Stomach (tissue), 9 donors: ENCODE data around the gene RHEBL1. TPM values are rescaled to one million over a fixed set of nuclear protein-coding genes. Genes with fewer than 3 reads are reported as not detected.
"Not testable (repeated sequence)": the region's sequence is repeated elsewhere in the genome, so short reads cannot be mapped to it uniquely, and the experiment has no call there.

Experiments used
- DNase-seq, 2 donors: peaks; one replicate each; pipeline versions ENCODE4 v3.0.0 to v3.0.0-alpha.2; 2013 to 2019
- H3K27ac ChIP-seq, 5 donors: fragments of 200-600 bp in 4 of 5; sonication (generic) in 4 of 5; one replicate each; pipeline ENCODE4 v1.5.1; 2013 to 2019; ENCODE audit warnings: mild to moderate bottlenecking in 1 of 5, moderate library complexity in 1 of 5
- H3K27me3 ChIP-seq, 3 donors: fragments of 200-600 bp; sonication (generic); one replicate each; pipeline ENCODE4 v1.5.1; 2017 to 2019; ENCODE audit warnings: mixed run types in 1 of 3
- H3K36me3 ChIP-seq, 4 donors: fragments of 200-600 bp; sonication (generic); 1 replicate in 3 of 4; 2 replicates in 1 of 4; pipeline ENCODE4 v1.5.1; 2016 to 2019
- H3K4me1 ChIP-seq, 4 donors: fragments of 200-600 bp; sonication (generic); one replicate each; pipeline ENCODE4 v1.5.1; 2016 to 2019
- H3K4me3 ChIP-seq, 4 donors: fragments of 200-600 bp; sonication (generic) in 3 of 4; one replicate each; pipeline ENCODE4 v1.5.1; 2016 to 2019; ENCODE audit warnings: mild to moderate bottlenecking in 1 of 4
- H3K9me3 ChIP-seq, 4 donors: fragments of 200-600 bp; sonication (generic); one replicate each; pipeline ENCODE4 v1.5.1; 2016 to 2019
- EP300 ChIP-seq: sonication (generic); formaldehyde crosslinking; IDR thresholded peaks from one replicate; pipeline ENCODE4 v1.6.1; 2017; ENCODE audit warnings: antibody characterized with exemption
- POLR2A ChIP-seq, 4 donors: fragments of 450-650 bp; IDR thresholded peaks; one replicate each; pipeline ENCODE4 v1.6.1; 2016; ENCODE audit warnings: antibody characterized with exemption in 4 of 4, control low read depth in 2 of 4, mild to moderate bottlenecking in 1 of 4, moderate library complexity in 1 of 4
- POLR2AphosphoS5 ChIP-seq, 3 donors: sonication (generic); formaldehyde crosslinking; IDR thresholded peaks; one replicate each; pipeline ENCODE4 v1.6.1; 2016; ENCODE audit warnings: antibody characterized with exemption in 3 of 3
- WGBS, 5 donors: extraction: QIAGEN DNeasy Blood & Tissue Kit in 3 of 5; methylation state at CpG; one replicate each; pipeline versions ENCODE4 v1.1.5 to v1.1.7; 2013 to 2018; 5-methylcytosine and 5-hydroxymethylcytosine counted together
- intact Hi-C: fragments of 100-400 bp; cut with DNase I; formaldehyde crosslinking; loops from one replicate; pipeline ENCODE4 v1.15.1; 2023; ENCODE audit warnings: low total_unique reads
- polyA plus RNA-seq, 3 donors: library from polyadenylated mRNA; stranded (reverse); fragments of 200-250 nt; gene quantifications; one replicate each; pipeline ENCODE4 v1.2.3, GENCODE V29; 2013
- total RNA-seq, 5 donors: library from RNA; depleted of rRNA; stranded (reverse); fragments of >200 nt; gene quantifications; one replicate each; pipeline versions ENCODE4 v1.1.0 to v1.2.3, GENCODE V29; 2014 to 2016
- TF ChIP-seq, protein P1 (sequence below), 7 experiments: fragments of 450-650 bp in 4 of 7; fragments of 200-600 bp in 3 of 7; sonication (generic) in 3 of 7; IDR thresholded peaks; one replicate each; pipeline ENCODE4 v1.5.1; 2016 to 2019; ENCODE audit warnings: antibody characterized with exemption in 7 of 7, control low read depth in 2 of 7, mild to moderate bottlenecking in 1 of 7
- donor health status: healthy with polysubstance abuse.
- donor health status: Bipolar disorder and iron deficiency.
- donor health status: healthy.

Gene RHEBL1
- total and polyA plus RNA-seq, 8 donors = 0.75 to 1.0 TPM; not detected in 6

DNA sequence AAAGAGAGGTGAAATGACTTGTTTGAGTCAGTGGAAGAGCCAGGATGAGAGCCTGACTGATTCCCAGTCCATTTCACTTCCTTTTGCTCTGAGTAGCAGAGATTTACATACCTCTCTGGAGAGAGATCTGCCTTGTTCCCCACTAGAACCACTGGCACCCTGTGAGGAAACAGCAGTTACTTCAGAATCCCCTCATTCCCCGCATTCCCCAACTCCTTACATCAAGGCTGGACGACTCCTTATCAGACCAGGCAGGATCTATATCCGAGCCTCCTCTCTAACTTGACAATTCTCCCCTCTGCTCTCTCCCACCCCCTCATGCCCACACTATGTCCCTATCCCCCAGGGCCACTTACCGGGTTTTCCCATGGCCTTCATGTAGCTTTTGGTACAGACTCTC is 3.7 kb downstream of the RHEBL1 start:
- H3K27ac ChIP-seq = no peak overlapping the region
- H3K4me1 ChIP-seq = peaks cover 16 to 35% (median 27%) of the 10 kb centered on the region in 4 donors
- DNase-seq = no peak
- no peaks in the 10 kb centered on the region for H3K36me3 ChIP-seq
- H3K4me3 ChIP-seq = no peak overlapping the region
- intact Hi-C loops = loop anchor here (10.0 kb wide), 1 partner anchor 59 kb away; no protein-coding TSS in a partner anchor
- WGBS, 5 donors = 65 to 76% (median 67%) methylated on average over 4 of the region's 4 CpGs
- TF ChIP-seq, protein P1, sequence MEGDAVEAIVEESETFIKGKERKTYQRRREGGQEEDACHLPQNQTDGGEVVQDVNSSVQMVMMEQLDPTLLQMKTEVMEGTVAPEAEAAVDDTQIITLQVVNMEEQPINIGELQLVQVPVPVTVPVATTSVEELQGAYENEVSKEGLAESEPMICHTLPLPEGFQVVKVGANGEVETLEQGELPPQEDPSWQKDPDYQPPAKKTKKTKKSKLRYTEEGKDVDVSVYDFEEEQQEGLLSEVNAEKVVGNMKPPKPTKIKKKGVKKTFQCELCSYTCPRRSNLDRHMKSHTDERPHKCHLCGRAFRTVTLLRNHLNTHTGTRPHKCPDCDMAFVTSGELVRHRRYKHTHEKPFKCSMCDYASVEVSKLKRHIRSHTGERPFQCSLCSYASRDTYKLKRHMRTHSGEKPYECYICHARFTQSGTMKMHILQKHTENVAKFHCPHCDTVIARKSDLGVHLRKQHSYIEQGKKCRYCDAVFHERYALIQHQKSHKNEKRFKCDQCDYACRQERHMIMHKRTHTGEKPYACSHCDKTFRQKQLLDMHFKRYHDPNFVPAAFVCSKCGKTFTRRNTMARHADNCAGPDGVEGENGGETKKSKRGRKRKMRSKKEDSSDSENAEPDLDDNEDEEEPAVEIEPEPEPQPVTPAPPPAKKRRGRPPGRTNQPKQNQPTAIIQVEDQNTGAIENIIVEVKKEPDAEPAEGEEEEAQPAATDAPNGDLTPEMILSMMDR (IDR thresholded peaks at IDR 0.05) = no peak
- no peak for TF ChIP-seq POLR2A (IDR thresholded peaks at IDR 0.05)
- no peak for TF ChIP-seq EP300
- TF ChIP-seq POLR2AphosphoS5 (IDR thresholded peaks at IDR 0.05) = no peak
- no peaks in the 10 kb centered on the region for H3K9me3 ChIP-seq
- H3K27me3 ChIP-seq = no peaks in the 10 kb centered on the region

DNA sequence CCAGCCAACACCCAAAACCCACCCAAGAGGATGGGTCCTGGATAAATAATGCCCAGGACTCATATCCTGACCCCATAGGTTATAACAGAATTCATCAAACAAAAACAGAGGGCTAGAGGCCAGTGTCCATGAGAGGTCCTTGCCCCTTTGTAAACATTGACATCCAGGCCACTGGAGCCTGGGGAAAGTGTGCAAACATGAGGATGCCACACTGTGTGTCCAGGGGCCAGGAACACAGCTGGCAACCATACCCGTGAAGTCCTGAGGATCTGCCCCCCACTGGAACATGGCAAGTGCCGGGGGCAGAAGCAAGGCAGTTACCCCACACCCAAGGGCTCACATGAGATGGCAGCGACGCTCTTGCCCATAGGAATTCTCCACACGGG is 5.0 kb downstream of the RHEBL1 start:
- Histone ChIP-seq H3K4me1 (peaks cover 11 to 28% (median 19%) of the 10 kb centered on the region in 4 donors), H3K9me3 (no peaks in the 10 kb centered on the region), H3K4me3 (no peak overlapping the region), H3K27ac (no peak overlapping the region), H3K27me3 (no peaks in the 10 kb centered on the region), H3K36me3 (no peaks in the 10 kb centered on the region)
- TF ChIP-seq POLR2AphosphoS5 (IDR thresholded peaks at IDR 0.05) (no peak), EP300 (no peak), POLR2A (IDR thresholded peaks at IDR 0.05) (no peak)
- TF ChIP-seq, protein P1 (IDR thresholded peaks at IDR 0.05) = no peak
- DNase-seq = no peak
- WGBS, 5 donors = 92 to 100% (median 94%) methylated on average over 3 to 5 of the region's 5 CpGs
- intact Hi-C loops = loop anchor here (10.0 kb wide), 1 partner anchor 60 kb away; no protein-coding TSS in a partner anchor

DNA sequence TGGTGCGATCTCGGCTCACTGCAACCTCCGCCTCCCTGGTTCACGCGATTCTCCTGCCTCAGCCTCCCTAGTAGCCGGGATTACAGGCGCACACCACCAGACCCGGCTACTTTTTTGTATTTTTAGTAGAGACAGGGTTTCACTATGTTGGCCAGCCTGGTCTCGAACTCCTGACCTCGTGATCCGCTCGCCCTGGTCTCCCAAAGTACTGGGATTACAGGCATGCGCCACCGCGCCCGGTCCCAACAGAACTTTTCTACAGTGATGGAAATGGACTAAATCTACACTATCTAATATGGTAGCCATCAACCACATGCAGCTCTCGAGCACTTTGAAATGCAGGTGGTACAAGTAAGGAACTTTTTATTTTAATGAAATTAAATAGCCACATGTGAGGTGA is 7.9 kb downstream of the RHEBL1 start:
- 90 to 94% (median 92%) methylated on average over 17 of the region's 17 CpGs for WGBS, 5 donors
- not testable (repeated sequence) for H3K4me3 ChIP-seq, H3K9me3 ChIP-seq, DNase-seq, H3K36me3 ChIP-seq, H3K27ac ChIP-seq, H3K27me3 ChIP-seq
- peaks cover 27 to 43% (median 34%) of the 10 kb centered on the region in 4 donors for H3K4me1 ChIP-seq
- intact Hi-C loops = loop anchor here (10.0 kb wide), 1 partner anchor 63 kb away; no protein-coding TSS in a partner anchor

DNA sequence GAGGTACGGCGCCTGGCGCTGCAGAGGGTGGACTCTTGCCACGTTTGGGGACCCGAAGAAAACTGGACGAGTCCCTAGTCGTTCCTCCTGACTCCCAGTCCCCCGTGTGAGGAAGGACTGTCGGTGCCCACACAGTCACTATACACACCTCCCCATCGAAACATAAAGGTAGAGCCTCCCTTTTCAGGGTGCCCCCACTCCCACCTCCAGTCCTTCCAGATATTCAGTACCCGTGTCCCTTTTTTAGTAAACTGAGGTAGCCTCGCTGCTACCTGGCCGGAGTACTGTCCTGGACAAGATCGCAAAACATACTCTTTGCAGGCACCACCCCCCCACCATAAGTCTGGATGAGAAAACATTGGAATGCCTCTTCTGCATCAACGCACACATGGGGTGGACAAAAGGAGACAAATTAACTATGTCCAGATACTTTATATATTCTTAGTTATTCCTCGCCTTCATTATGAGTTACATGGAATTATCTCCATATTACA is 8.6 kb downstream of the RHEBL1 start:
- Histone ChIP-seq H3K27me3 (no peaks in the 10 kb centered on the region), H3K4me3 (peak overlapping the region; percentile 80 to 99 (median 97)), H3K9me3 (no peaks in the 10 kb centered on the region), H3K36me3 (no peaks in the 10 kb centered on the region), H3K27ac (peak overlapping the region; percentile 91 to 98 (median 95)), H3K4me1 (peaks cover 35 to 50% (median 41%) of the 10 kb centered on the region in 4 donors)
- no peak for DNase-seq
- intact Hi-C loops = loop anchor here (10.0 kb wide), 1 partner anchor 64 kb away; no protein-coding TSS in a partner anchor
- TF ChIP-seq POLR2AphosphoS5 (IDR thresholded peaks at IDR 0.05) (no peak), EP300 (no peak), POLR2A (IDR thresholded peaks at IDR 0.05) (no peak)
- TF ChIP-seq, protein P1 (IDR thresholded peaks at IDR 0.05) = no peak
- 5 to 6% (median 5%) methylated on average over 15 to 16 of the region's 16 CpGs for WGBS, 5 donors
